ENCODE data around the gene CCDC88B.

DNA sequence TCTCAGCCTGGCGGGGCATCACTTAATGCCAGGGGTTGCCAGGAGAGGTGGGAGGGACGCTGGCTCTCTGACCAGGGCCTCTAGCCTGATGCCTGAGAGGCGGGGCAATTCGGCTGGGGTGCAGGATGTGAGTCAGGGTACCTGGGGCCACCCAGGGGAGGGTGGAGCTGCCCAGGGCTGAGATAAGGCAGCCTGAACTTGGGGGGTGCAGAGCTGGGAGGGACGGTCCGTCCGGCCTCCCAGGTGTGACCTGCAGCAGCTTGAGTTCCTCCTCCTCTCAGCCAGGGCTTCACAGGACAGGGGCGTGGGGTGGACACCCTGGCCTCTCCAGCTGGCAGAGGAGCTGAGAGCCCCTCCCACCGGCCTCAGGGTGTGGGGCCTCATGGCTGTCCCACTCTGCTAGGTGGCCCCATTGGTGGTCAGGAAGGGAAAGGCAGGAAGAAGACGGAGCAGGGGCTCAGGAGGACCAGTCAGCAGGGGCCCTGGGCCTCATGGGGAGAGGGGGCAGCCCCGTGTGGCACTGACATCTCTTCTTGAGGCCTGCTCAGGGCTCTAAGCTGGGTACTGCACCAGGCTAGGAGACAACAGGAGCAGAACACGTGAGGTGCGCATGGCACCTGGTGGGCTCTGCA, 18.0 kb downstream of the CCDC88B start:
- TF ChIP-seq, protein P1, sequence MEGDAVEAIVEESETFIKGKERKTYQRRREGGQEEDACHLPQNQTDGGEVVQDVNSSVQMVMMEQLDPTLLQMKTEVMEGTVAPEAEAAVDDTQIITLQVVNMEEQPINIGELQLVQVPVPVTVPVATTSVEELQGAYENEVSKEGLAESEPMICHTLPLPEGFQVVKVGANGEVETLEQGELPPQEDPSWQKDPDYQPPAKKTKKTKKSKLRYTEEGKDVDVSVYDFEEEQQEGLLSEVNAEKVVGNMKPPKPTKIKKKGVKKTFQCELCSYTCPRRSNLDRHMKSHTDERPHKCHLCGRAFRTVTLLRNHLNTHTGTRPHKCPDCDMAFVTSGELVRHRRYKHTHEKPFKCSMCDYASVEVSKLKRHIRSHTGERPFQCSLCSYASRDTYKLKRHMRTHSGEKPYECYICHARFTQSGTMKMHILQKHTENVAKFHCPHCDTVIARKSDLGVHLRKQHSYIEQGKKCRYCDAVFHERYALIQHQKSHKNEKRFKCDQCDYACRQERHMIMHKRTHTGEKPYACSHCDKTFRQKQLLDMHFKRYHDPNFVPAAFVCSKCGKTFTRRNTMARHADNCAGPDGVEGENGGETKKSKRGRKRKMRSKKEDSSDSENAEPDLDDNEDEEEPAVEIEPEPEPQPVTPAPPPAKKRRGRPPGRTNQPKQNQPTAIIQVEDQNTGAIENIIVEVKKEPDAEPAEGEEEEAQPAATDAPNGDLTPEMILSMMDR (IDR thresholded peaks at IDR 0.05): no peak
- TF ChIP-seq POLR2A (IDR thresholded peaks at IDR 0.05) (no peak), POLR2AphosphoS5 (IDR thresholded peaks at IDR 0.05) (no peak), EP300 (IDR thresholded peaks at IDR 0.05) (no peak)
